GM18873 (cell line): ENCODE measurements around the gene TXNDC8.
"Not testable (repeated sequence)": the region's sequence is repeated elsewhere in the genome, so short reads cannot be mapped to it uniquely, and the experiment has no call there.

Experiments
- ATAC-seq: cut with Tn5 transposase; IDR thresholded peaks from one replicate; pipeline ENCODE4 v1.9.1; 2021; ENCODE audit warnings: mild to moderate bottlenecking, moderate library complexity, moderate number of reproducible peaks; ENCODE audit not compliant: unreplicated experiment, low FRiP score

TXNDC8 gene

GRCh38 chr9:110337727-110338126, at the start of gene TXNDC8:
Gene TXNDC8, minus strand, starts transcription at chr9:110337863.
- no peak for ATAC-seq

DNA sequence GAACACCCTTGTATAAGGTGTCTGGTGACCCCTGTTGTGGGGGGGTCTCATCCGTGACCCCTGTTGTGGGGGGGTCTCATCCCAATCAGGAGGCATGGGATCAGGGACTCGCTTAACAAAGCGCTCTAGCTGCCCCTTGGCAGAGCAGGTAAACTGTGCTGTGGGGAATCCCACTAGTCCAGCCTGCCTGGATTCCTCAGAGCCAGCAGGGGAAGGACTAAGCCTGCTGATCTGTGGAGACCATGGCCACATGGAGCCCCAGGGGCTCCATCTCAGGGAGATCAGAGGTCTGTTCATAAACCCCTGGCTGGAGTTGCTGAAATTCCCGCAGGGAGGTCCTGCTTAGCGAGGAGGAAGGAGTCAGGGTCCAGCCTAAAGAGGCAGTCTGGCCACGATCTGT, 45.8 kb upstream of the TXNDC8 start:
- ATAC-seq: no peak

- no peak for ATAC-seq
Observed at GRCh38 chr9:110382731-110383130, 45.1 kb upstream of the TXNDC8 start.

DNA sequence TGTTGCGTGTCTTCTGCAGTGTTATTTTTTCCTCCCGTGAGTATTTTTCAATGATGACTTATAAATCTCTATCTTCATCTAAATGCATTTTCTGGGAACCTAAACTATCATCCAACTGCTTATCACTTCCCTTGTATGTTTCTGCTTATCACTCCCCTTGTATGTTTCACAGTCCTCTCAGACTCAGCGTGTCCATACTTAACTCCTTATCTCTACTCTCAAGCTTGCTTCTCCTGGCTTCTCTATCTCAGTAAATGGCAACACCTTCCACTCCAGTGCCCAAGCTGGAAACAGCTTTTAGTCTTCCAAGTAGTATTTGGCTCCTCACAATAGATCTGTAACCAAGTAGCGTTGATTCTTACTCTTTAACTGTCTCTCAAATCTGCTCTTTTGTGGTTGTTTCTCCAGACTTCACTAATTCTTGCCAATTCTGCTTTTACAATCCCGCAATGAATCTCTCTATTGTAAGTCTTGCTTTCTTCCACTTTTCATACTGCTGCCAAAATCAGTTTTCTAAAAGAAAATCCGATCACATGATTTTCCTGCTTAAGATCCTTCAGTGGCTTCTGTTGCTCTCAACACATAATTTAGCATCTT, 33.8 kb upstream of the TXNDC8 start:
- no peak for ATAC-seq

GRCh38 chr9:110370315-110370714, 32.7 kb upstream of the TXNDC8 start:
- ATAC-seq: no peak

GRCh38 chr9:110364451-110364850, 26.8 kb upstream of the TXNDC8 start:
- no peak for ATAC-seq

GRCh38 chr9:110358992-110359391, 21.3 kb upstream of the TXNDC8 start:
- not testable (repeated sequence) for ATAC-seq

DNA sequence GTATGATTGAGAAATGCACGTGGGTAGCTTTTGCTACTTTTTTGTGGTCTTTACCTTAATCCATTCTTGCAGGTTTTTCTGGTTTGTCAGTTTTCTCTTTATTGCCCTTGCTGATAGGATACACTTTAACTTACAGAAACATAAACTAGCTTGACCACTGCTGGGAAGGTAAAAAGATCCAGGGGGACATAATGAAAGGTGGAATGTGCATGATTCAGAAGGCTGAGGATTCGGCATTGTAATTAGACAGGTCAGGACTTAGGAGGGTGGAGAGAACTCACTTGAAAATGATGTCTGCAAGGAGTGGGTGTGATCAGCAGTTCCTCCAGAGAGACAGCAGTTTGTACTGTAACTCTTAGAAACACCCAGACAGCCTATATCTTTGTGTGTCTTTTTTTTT, 19.8 kb upstream of the TXNDC8 start:
- no peak for ATAC-seq

GRCh38 chr9:110356639-110357395, 19.2 kb upstream of the TXNDC8 start:
- no peak for ATAC-seq

- no peak for ATAC-seq
Observed at GRCh38 chr9:110355911-110356310, 18.2 kb upstream of the TXNDC8 start.

- no peak for ATAC-seq
Observed at GRCh38 chr9:110351009-110351467, 13.4 kb upstream of the TXNDC8 start.

GRCh38 chr9:110346325-110346724, 8.7 kb upstream of the TXNDC8 start:
- ATAC-seq: no peak

- no peak for ATAC-seq
Observed at GRCh38 chr9:110344821-110345220, 7.2 kb upstream of the TXNDC8 start.

- ATAC-seq: no peak
Observed at GRCh38 chr9:110343551-110343950, 5.9 kb upstream of the TXNDC8 start.

- ATAC-seq: no peak
Observed at GRCh38 chr9:110340306-110340705, 2.6 kb upstream of the TXNDC8 start.

- no peak for ATAC-seq
Observed at GRCh38 chr9:110338143-110338542, 480 bp upstream of the TXNDC8 start.

- no peak for ATAC-seq
Observed at GRCh38 chr9:110336363-110336762, 1.3 kb downstream of the TXNDC8 start.

DNA sequence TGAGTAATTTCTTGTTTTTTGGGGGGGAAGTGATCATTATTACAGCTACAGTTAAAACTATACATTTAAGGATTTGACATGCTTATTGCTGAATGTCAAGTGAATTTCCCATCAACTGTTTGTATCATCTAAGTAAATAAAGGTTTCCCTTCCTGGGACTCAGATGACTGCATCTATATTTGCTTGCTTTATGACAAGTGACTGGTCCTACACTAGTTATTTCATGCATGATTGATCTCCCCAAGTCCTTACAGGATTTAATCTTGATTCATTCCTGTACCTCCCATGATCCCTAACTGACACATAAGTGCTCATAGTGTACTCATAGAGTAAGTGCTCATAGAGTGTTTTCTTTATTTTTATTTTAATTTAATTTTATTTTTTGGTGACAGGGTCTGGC, 2.8 kb downstream of the TXNDC8 start:
- no peak for ATAC-seq

GRCh38 chr9:110334183-110334582, 3.5 kb downstream of the TXNDC8 start:
- peak; percentile 68 for ATAC-seq

DNA sequence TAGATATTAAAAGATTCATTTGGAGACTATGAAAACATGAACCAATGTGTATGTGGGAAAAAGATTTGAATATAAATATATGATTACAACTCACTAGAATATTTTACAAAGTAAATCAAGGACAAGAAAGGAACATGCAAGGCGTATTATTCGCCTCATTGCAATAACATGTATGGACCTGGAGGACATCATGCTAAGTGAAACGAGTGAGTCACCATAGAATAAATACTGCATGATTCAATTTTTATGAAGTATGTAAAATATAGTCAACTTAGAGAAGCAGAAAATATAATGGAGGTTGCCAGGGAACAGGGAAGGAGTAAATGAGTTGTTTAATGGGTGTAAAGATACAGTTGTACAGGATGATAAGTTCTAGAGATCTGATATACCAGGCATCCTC, 4.9 kb downstream of the TXNDC8 start:
- ATAC-seq: no peak

DNA sequence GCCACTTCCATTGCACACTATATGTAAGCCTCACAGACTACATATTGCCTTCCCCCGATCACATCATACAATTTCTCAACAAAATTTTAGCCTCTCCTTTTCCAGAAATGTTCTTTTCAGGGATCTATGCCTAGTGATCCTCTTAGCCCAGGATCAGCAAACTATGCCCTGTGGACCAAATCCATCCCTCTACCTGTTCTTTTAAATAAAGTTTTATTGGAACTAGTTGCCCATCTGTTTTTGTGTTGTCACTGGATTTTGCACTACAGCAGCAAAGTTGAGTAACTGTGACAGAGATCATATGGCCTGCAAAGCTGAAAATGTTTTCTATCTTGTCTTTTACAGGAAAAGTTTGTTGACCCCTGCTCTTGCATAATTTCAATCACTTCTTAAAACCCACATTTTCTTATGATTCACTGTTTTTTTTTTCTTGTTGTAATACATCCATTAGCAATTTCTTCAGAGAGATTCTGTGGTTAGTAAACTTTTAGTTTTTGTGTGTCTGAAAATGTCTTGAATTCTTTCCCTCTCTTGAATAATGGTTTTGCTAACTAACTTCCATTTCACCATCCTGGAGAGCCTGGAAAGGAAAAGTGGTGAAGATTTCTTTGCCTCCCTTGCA, 7.1 kb downstream of the TXNDC8 start:
- no peak for ATAC-seq
